Ectodermal cell (in vitro differentiated cells): Measurements from ENCODE around the gene ANKDD1B.

Experiments
- H3K27ac ChIP-seq: 2 replicates; pipeline ENCODE4 v1.7.0; 2013; ENCODE audit warnings: mild to moderate bottlenecking, low read depth, low read length; ENCODE audit not compliant: insufficient read depth, poor library complexity, severe bottlenecking
- H3K27me3 ChIP-seq: 2 replicates; pipeline ENCODE4 v1.7.0; 2013; ENCODE audit warnings: mild to moderate bottlenecking, low read length; ENCODE audit not compliant: insufficient read depth, control insufficient read depth, poor library complexity, severe bottlenecking
- H3K36me3 ChIP-seq: one replicate; pipeline ENCODE4 v1.7.0; 2013; ENCODE audit warnings: low read length; ENCODE audit not compliant: control insufficient read depth, insufficient read depth
- H3K4me1 ChIP-seq: one replicate; pipeline ENCODE4 v1.7.0; 2013; ENCODE audit warnings: low read length; ENCODE audit not compliant: control insufficient read depth, insufficient read depth
- H3K4me3 ChIP-seq: 2 replicates; pipeline ENCODE4 v1.7.0; 2013; ENCODE audit warnings: low read depth, low read length, control low read depth; ENCODE audit not compliant: insufficient read depth
- H3K9me3 ChIP-seq: 2 replicates; pipeline ENCODE4 v1.7.0; 2013; ENCODE audit warnings: mild to moderate bottlenecking, low read length, moderate library complexity; ENCODE audit not compliant: control insufficient read depth
- WGBS, 2 experiments: methylation state at CpG; one replicate each; pipeline ENCODE4 v1.1.7; 2013; ENCODE audit warnings: missing lambda C conversion rate in 2 of 2; 5-methylcytosine and 5-hydroxymethylcytosine counted together

The ANKDD1B gene

GRCh38 chr5:75671506-75671905 lies 60.3 kb downstream of the ANKDD1B start:
- Histone ChIP-seq H3K9me3 (no peaks in the 10 kb centered on the region), H3K27me3 (no peaks in the 10 kb centered on the region), H3K27ac (no peak overlapping the region), H3K36me3 (no peaks in the 10 kb centered on the region), H3K4me3 (no peak overlapping the region), H3K4me1 (peaks cover 17% of the 10 kb centered on the region)
- WGBS, 2 experiments: 59 to 77% methylated on average over 2 of the region's 2 CpGs

GRCh38 chr5:75672616-75673015 lies 61.4 kb downstream of the ANKDD1B start:
- WGBS, 2 experiments: 95 to 96% methylated on average over 3 of the region's 3 CpGs
- H3K36me3 ChIP-seq: no peaks in the 10 kb centered on the region
- H3K27me3 ChIP-seq: no peaks in the 10 kb centered on the region

GRCh38 chr5:75675783-75676182 lies 64.5 kb downstream of the ANKDD1B start:
- no peak overlapping the region for H3K27ac ChIP-seq
- 100% methylated on average over 1 of the region's 1 CpG for WGBS, 2 experiments

More at GRCh38 chr5:75672616-75673015, 61.4 kb downstream of the ANKDD1B start:
- peaks cover 10% of the 10 kb centered on the region for H3K4me1 ChIP-seq
- H3K9me3 ChIP-seq: no peaks in the 10 kb centered on the region
- no peak overlapping the region for H3K27ac ChIP-seq
- no peak overlapping the region for H3K4me3 ChIP-seq

GRCh38 chr5:75677607-75678006 lies 66.4 kb downstream of the ANKDD1B start:
- no peaks in the 10 kb centered on the region for H3K27me3 ChIP-seq
- no peaks in the 10 kb centered on the region for H3K9me3 ChIP-seq
- no peaks in the 10 kb centered on the region for H3K36me3 ChIP-seq
- WGBS, 2 experiments: 93 to 100% methylated on average over 1 of the region's 1 CpG
- no peaks in the 10 kb centered on the region for H3K4me1 ChIP-seq
- no peak overlapping the region for H3K4me3 ChIP-seq
- no peak overlapping the region for H3K27ac ChIP-seq

More at GRCh38 chr5:75675783-75676182, 64.5 kb downstream of the ANKDD1B start:
- H3K36me3 ChIP-seq: no peaks in the 10 kb centered on the region
- H3K4me3 ChIP-seq: no peak overlapping the region
- H3K9me3 ChIP-seq: no peaks in the 10 kb centered on the region
- H3K27me3 ChIP-seq: no peaks in the 10 kb centered on the region
- no peaks in the 10 kb centered on the region for H3K4me1 ChIP-seq

GRCh38 chr5:75678155-75678554 lies 66.9 kb downstream of the ANKDD1B start:
- H3K27ac ChIP-seq: no peak overlapping the region
- no peaks in the 10 kb centered on the region for H3K4me1 ChIP-seq

GRCh38 chr5:75681125-75681830 lies 70.0 kb downstream of the ANKDD1B start:
- Histone ChIP-seq H3K27me3 (no peaks in the 10 kb centered on the region), H3K4me3 (no peak overlapping the region), H3K36me3 (no peaks in the 10 kb centered on the region), H3K9me3 (no peaks in the 10 kb centered on the region), H3K4me1 (no peaks in the 10 kb centered on the region), H3K27ac (no peak overlapping the region)
- 69 to 78% methylated on average over 2 of the region's 2 CpGs for WGBS, 2 experiments

More at GRCh38 chr5:75678155-75678554, 66.9 kb downstream of the ANKDD1B start:
- H3K36me3 ChIP-seq: no peaks in the 10 kb centered on the region
- 75 to 94% methylated on average over 2 to 3 of the region's 3 CpGs for WGBS, 2 experiments
- H3K27me3 ChIP-seq: no peaks in the 10 kb centered on the region
- no peaks in the 10 kb centered on the region for H3K9me3 ChIP-seq
- no peak overlapping the region for H3K4me3 ChIP-seq

- Histone ChIP-seq H3K4me3 (no peak overlapping the region), H3K4me1 (no peaks in the 10 kb centered on the region), H3K36me3 (peaks cover 12% of the 10 kb centered on the region), H3K27me3 (no peaks in the 10 kb centered on the region), H3K9me3 (no peaks in the 10 kb centered on the region), H3K27ac (no peak overlapping the region)
- WGBS, 2 experiments: 97% methylated on average over 11 of the region's 11 CpGs
Observed at GRCh38 chr5:75685141-75685540, 73.9 kb downstream of the ANKDD1B start.

- H3K27ac ChIP-seq: no peak overlapping the region
- H3K4me1 ChIP-seq: no peaks in the 10 kb centered on the region
- no peaks in the 10 kb centered on the region for H3K9me3 ChIP-seq
- no peaks in the 10 kb centered on the region for H3K27me3 ChIP-seq
- peaks cover 12% of the 10 kb centered on the region for H3K36me3 ChIP-seq
- no peak overlapping the region for H3K4me3 ChIP-seq
Observed at GRCh38 chr5:75686480-75686879, 75.2 kb downstream of the ANKDD1B start.

- H3K27me3 ChIP-seq: no peaks in the 10 kb centered on the region
- H3K27ac ChIP-seq: no peak overlapping the region
- 83 to 94% methylated on average over 1 of the region's 1 CpG for WGBS, 2 experiments
- H3K9me3 ChIP-seq: no peaks in the 10 kb centered on the region
- no peak overlapping the region for H3K4me3 ChIP-seq
- H3K4me1 ChIP-seq: no peaks in the 10 kb centered on the region
- peaks cover 20% of the 10 kb centered on the region for H3K36me3 ChIP-seq
Observed at GRCh38 chr5:75690669-75691068, 79.4 kb downstream of the ANKDD1B start.

GRCh38 chr5:75694781-75695180 lies 83.5 kb downstream of the ANKDD1B start:
- Histone ChIP-seq H3K36me3 (peaks cover 9% of the 10 kb centered on the region), H3K27me3 (no peaks in the 10 kb centered on the region), H3K9me3 (no peaks in the 10 kb centered on the region), H3K4me3 (no peak overlapping the region), H3K4me1 (no peaks in the 10 kb centered on the region), H3K27ac (no peak overlapping the region)
- 73% methylated on average over 1 of the region's 1 CpG; no CpG with 5 or more reads in 1 of the 2 experiments for WGBS, 2 experiments
